ENCODE measurements around the gene EEF2.

The EEF2 gene

GRCh38 chr19:3984908-3985642, at the start of gene EEF2:
Gene EEF2 (minus strand): TSS chr19:3985463. CDS start chr19:3985380, 83 bp downstream.
- peak; percentile 16 for DNase-seq

GRCh38 chr19:4034048-4035017, 49.1 kb upstream of the EEF2 start:
- DNase-seq = no peak

GRCh38 chr19:4033028-4033956, 48.0 kb upstream of the EEF2 start:
- no peak for DNase-seq

- no peak for DNase-seq
Measured at GRCh38 chr19:4032436-4032835, 47.2 kb upstream of the EEF2 start.

- DNase-seq = no peak
Measured at GRCh38 chr19:4031420-4031819, 46.2 kb upstream of the EEF2 start.

- DNase-seq = no peak
Measured at GRCh38 chr19:4030981-4031380, 45.7 kb upstream of the EEF2 start.

GRCh38 chr19:4030552-4030951, 45.3 kb upstream of the EEF2 start:
- DNase-seq = no peak

- no peak for DNase-seq
Measured at GRCh38 chr19:4029247-4029614, 44.0 kb upstream of the EEF2 start.

GRCh38 chr19:4028334-4029246, 43.3 kb upstream of the EEF2 start:
- no peak for DNase-seq

GRCh38 chr19:4027146-4027545, 41.9 kb upstream of the EEF2 start:
- no peak for DNase-seq

GRCh38 chr19:4025317-4025716, 40.1 kb upstream of the EEF2 start:
- no peak for DNase-seq

GRCh38 chr19:4023600-4024398, 38.5 kb upstream of the EEF2 start:
- no peak for DNase-seq

- no peak for DNase-seq
Measured at GRCh38 chr19:4019578-4019977, 34.3 kb upstream of the EEF2 start.

GRCh38 chr19:4018775-4019504, 33.7 kb upstream of the EEF2 start:
- no peak for DNase-seq

- DNase-seq = no peak
Measured at GRCh38 chr19:4018140-4018613, 32.9 kb upstream of the EEF2 start.

- DNase-seq = no peak
Measured at GRCh38 chr19:4016903-4017638, 31.8 kb upstream of the EEF2 start.

GRCh38 chr19:4016486-4016885, 31.2 kb upstream of the EEF2 start:
- no peak for DNase-seq

- no peak for DNase-seq
Measured at GRCh38 chr19:4015705-4016402, 30.6 kb upstream of the EEF2 start.
